ENCODE results near the gene NARS2.

The NARS2 gene

DNA sequence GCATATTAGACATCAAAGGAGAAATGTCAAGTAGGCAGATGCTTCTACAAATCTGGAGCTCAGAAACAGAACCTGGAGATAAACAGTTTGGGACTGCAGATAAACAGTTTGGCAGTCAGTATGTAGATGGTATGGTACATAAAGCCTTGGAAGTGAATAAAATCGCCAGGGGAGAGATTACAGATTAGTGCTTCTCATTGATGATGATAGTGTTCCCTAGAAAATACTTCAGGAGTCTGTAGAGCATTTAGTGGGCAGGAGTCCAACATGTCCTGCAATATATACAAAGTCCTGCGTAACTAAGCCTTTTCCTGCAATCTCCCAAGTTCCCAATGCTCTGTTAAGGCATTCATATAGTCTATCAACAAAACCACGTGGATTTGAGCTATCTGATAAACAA lies 35.2 kb downstream of the NARS2 start:
- no peaks in the 10 kb centered on the region; the same call in 1 of the 2 replicates for H3K79me2 ChIP-seq (ENCODE audit: insufficient read depth, low read length)
- H3F3A ChIP-seq (ENCODE audit: insufficient read depth): no peaks in the 10 kb centered on the region
- no peaks in the 10 kb centered on the region for H3K9me2 ChIP-seq (replicated peaks; ENCODE audit: insufficient read depth, low read length)
- H3K36me3 ChIP-seq (ENCODE audit: low read length): 0 out of 2 replicates have a peak, but pooled peaks cover 5% of the 10 kb centered on the region
- TF ChIP-seq CTCF (IDR thresholded peaks at IDR 0.05; ENCODE audit: insufficient read depth, low read length, poor library complexity, severe bottlenecking): no peak
- TF ChIP-seq EZH2phosphoT487 (conservative IDR thresholded peaks at IDR 0.05; ENCODE audit: low read length): no peak
- H3K9me3 ChIP-seq (ENCODE audit: insufficient read depth, low read length): no peaks in the 10 kb centered on the region
- no peak overlapping the region for H3K9ac ChIP-seq (ENCODE audit: low read length)
- no peaks in the 10 kb centered on the region for H4K20me1 ChIP-seq (ENCODE audit: low read depth, low read length)
- no peak overlapping the region for H3K27ac ChIP-seq (ENCODE audit: low read depth, low read length)
- H3K4me2 ChIP-seq (ENCODE audit: low read depth, low read length, poor library complexity, severe bottlenecking): no peak overlapping the region
- H3K27me3 ChIP-seq (ENCODE audit: low read length): no peaks in the 10 kb centered on the region
- H3K4me3 ChIP-seq (ENCODE audit: insufficient read depth, low read length, poor library complexity, severe bottlenecking): no peak overlapping the region
- H2AFZ ChIP-seq (ENCODE audit: low read depth, low read length, severe bottlenecking): no peak overlapping the region

DNA sequence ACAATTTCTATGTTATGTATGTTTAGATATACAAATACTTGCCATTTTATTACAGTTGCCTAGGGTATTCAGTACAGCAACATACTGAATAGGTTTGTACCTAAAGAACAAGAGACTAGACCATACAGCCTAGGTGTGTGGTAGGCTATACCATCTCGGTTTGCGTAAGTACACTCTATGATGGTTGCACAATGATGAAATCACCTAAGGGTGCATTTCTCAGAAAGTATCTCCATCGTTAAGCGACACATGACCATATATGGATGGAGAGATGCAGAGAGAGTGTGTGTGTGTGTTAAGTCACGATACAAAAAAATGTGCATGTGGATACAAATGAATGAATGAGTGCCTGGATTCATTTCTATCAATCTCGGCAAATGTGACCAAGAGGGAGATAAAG lies 37.7 kb downstream of the NARS2 start:
- no peak overlapping the region for H3K4me2 ChIP-seq (ENCODE audit: low read depth, low read length, poor library complexity, severe bottlenecking)
- no peak overlapping the region for H2AFZ ChIP-seq (ENCODE audit: low read depth, low read length, severe bottlenecking)
- no peaks in the 10 kb centered on the region for H3K27me3 ChIP-seq (ENCODE audit: low read length)
- H4K20me1 ChIP-seq (ENCODE audit: low read depth, low read length): no peaks in the 10 kb centered on the region
- H3K9me3 ChIP-seq (ENCODE audit: insufficient read depth, low read length): no peaks in the 10 kb centered on the region
- 0 out of 2 replicates have a peak, but pooled peaks cover 9% of the 10 kb centered on the region for H3K36me3 ChIP-seq (ENCODE audit: low read length)
- no peak overlapping the region for H3K27ac ChIP-seq (ENCODE audit: low read depth, low read length)
- no peak overlapping the region for H3K4me3 ChIP-seq (ENCODE audit: insufficient read depth, low read length, poor library complexity, severe bottlenecking)
- TF ChIP-seq EZH2phosphoT487 (conservative IDR thresholded peaks at IDR 0.05; ENCODE audit: low read length) (no peak), CTCF (IDR thresholded peaks at IDR 0.05; ENCODE audit: insufficient read depth, low read length, poor library complexity, severe bottlenecking) (no peak)
- no peak overlapping the region for H3K9ac ChIP-seq (ENCODE audit: low read length)
- 0 out of 2 replicates have a peak, but pooled peaks cover 3% of the 10 kb centered on the region for H3F3A ChIP-seq (ENCODE audit: insufficient read depth)
- peaks cover under 1% of the 10 kb centered on the region; the same call in 1 of the 2 replicates for H3K79me2 ChIP-seq (ENCODE audit: insufficient read depth, low read length)
- H3K9me2 ChIP-seq (replicated peaks; ENCODE audit: insufficient read depth, low read length): no peaks in the 10 kb centered on the region

GRCh38 chr11:78535920-78536319 lies 38.7 kb downstream of the NARS2 start:
- H2AFZ ChIP-seq (ENCODE audit: low read depth, low read length, severe bottlenecking): no peak overlapping the region
- H3K9me2 ChIP-seq (replicated peaks; ENCODE audit: insufficient read depth, low read length): no peaks in the 10 kb centered on the region
- no peak overlapping the region for H3K9ac ChIP-seq (ENCODE audit: low read length)
- 0 out of 2 replicates have a peak, but pooled peaks cover 3% of the 10 kb centered on the region for H3F3A ChIP-seq (ENCODE audit: insufficient read depth)
- no peak overlapping the region for H3K4me3 ChIP-seq (ENCODE audit: insufficient read depth, low read length, poor library complexity, severe bottlenecking)
- 0 out of 2 replicates have a peak, but pooled peaks cover 9% of the 10 kb centered on the region for H3K36me3 ChIP-seq (ENCODE audit: low read length)
- H3K27me3 ChIP-seq (ENCODE audit: low read length): no peaks in the 10 kb centered on the region
- H3K27ac ChIP-seq (ENCODE audit: low read depth, low read length): no peak overlapping the region
- H4K20me1 ChIP-seq (ENCODE audit: low read depth, low read length): no peaks in the 10 kb centered on the region
- H3K4me2 ChIP-seq (ENCODE audit: low read depth, low read length, poor library complexity, severe bottlenecking): no peak overlapping the region
- peaks cover 3% of the 10 kb centered on the region; the same call in 1 of the 2 replicates for H3K79me2 ChIP-seq (ENCODE audit: insufficient read depth, low read length)
- no peaks in the 10 kb centered on the region for H3K9me3 ChIP-seq (ENCODE audit: insufficient read depth, low read length)
- TF ChIP-seq EZH2phosphoT487 (conservative IDR thresholded peaks at IDR 0.05; ENCODE audit: low read length) (no peak), CTCF (IDR thresholded peaks at IDR 0.05; ENCODE audit: insufficient read depth, low read length, poor library complexity, severe bottlenecking) (no peak)

All from SU-DHL-6 (cell line).